GM12892 (cell line): Measurements from ENCODE around the gene NPHP1.
"Not testable (repeated sequence)": the region's sequence is repeated elsewhere in the genome, so short reads cannot be mapped to it uniquely, and the experiment has no call there.

Experiments used
- POLR2A ChIP-seq: IDR thresholded peaks from 2 replicates; pipeline ENCODE4 v1.6.1; 2011; ENCODE audit warnings: low read depth, low read length, control low read depth
- POLR2AphosphoS5 ChIP-seq: IDR thresholded peaks from 2 replicates; pipeline ENCODE4 v1.6.1; 2011; ENCODE audit warnings: low read depth, low read length, control low read depth

DNA sequence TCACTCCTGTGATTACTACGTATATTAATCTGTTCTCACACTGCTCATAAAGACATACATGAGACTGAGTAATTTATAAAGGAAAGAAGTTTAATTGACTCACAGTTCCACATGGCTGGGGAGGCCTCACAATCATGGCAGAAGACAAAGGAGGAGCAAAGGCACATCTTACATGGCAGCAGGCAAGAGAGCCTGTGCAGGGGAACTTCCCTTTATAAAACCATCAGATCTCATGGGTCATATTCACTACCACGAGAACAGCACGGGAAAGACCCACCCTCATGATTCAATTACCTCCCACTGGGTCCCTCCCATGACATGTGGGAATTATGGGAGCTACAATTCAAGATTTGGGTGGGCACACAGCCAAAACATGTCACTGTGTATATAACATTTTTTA lies 8.7 kb upstream of the NPHP1 start:
- TF ChIP-seq POLR2A, POLR2AphosphoS5: not testable (repeated sequence)
